OCI-LY7 (cell line): Measurements from ENCODE around the gene MIEF1.

Source experiments
- EZH2phosphoT487 ChIP-seq: fragments of 200-600 bp; sonication (generic); IDR thresholded peaks from 2 replicates; pipeline ENCODE4 v1.6.1; 2018; ENCODE audit warnings: low read depth, borderline replicate concordance, mild to moderate bottlenecking, mixed run types, antibody characterized with exemption, low read length, moderate library complexity, mixed read lengths
- TF ChIP-seq, protein P1 (sequence below): fragments of 200-600 bp; sonication (generic); conservative IDR thresholded peaks from 2 replicates; pipeline ENCODE4 v1.5.1; 2014; ENCODE audit warnings: mild to moderate bottlenecking, antibody characterized with exemption, low read length, moderate library complexity, mixed read lengths

DNA sequence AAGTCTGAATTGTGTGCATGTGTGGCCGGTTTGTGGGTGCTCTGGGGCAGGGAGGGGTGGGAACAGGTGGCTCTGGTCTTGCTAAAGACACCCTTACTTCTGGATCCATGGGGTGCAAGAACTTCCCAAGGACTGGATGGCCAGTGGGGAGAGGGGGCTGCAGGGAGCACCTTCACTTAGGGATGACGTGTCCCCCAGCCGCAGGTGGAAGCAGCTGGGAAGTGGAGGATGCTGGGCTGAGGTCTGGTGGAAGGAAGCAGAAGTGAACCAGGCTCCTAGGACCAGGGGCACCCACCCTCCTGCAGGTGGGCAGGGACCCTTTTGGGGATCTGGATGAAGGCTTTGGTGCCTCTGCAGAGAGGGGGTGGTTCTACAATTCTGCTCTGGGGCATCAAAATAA lies 9.9 kb upstream of the MIEF1 start:
- TF ChIP-seq, protein P1, sequence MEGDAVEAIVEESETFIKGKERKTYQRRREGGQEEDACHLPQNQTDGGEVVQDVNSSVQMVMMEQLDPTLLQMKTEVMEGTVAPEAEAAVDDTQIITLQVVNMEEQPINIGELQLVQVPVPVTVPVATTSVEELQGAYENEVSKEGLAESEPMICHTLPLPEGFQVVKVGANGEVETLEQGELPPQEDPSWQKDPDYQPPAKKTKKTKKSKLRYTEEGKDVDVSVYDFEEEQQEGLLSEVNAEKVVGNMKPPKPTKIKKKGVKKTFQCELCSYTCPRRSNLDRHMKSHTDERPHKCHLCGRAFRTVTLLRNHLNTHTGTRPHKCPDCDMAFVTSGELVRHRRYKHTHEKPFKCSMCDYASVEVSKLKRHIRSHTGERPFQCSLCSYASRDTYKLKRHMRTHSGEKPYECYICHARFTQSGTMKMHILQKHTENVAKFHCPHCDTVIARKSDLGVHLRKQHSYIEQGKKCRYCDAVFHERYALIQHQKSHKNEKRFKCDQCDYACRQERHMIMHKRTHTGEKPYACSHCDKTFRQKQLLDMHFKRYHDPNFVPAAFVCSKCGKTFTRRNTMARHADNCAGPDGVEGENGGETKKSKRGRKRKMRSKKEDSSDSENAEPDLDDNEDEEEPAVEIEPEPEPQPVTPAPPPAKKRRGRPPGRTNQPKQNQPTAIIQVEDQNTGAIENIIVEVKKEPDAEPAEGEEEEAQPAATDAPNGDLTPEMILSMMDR: no peak
- no peak for TF ChIP-seq EZH2phosphoT487
